Measurements from ENCODE around the gene ARHGAP10. TPM values are rescaled to one million over a fixed set of nuclear protein-coding genes. Genes with fewer than 3 reads are reported as not detected.

The ARHGAP10 gene
- total RNA-seq, 1 donor from 2014 or later = 26.9 TPM

DNA sequence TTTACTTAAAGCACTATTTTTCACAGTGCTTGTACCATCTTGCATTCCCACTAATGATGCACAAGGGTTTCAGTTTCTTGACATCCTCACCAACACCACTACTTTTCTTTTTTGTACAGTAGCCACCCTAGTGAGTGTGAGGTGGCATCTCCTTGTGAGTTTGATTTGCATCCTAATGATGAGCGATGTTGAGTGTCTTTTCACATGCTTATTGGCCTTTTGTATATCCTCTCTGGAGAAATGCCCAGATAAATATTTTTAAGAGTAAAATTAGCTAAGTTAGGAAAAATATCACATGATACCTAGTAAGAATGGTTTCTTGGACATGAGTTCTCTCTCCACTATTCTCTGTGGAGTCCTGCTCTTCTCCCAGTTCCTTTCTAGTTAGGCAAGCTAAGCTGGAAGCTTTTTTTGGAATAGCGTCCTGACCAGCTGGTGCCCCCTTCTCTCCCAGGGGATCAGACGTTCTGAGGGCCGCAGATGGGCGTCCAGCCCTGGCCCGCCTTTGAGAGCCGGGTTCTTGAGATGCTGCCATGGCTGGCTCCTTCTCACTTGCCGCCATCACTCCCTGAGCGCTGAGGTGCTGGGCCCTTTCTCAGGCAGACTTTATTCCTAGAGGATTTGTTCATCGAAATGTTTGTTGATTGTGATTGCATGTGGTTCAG is 132.1 kb downstream of the ARHGAP10 start:
- Histone ChIP-seq H3K9me3 (no peaks in the 10 kb centered on the region), H3K36me3 (peaks cover 14% of the 10 kb centered on the region), H3K4me3 (no peak overlapping the region), H3K27me3 (no peaks in the 10 kb centered on the region), H3K27ac (no peak overlapping the region), H3K4me1 (no peaks in the 10 kb centered on the region)
- DNase-seq (no peak), ATAC-seq (no peak)
- TF ChIP-seq, protein P1, sequence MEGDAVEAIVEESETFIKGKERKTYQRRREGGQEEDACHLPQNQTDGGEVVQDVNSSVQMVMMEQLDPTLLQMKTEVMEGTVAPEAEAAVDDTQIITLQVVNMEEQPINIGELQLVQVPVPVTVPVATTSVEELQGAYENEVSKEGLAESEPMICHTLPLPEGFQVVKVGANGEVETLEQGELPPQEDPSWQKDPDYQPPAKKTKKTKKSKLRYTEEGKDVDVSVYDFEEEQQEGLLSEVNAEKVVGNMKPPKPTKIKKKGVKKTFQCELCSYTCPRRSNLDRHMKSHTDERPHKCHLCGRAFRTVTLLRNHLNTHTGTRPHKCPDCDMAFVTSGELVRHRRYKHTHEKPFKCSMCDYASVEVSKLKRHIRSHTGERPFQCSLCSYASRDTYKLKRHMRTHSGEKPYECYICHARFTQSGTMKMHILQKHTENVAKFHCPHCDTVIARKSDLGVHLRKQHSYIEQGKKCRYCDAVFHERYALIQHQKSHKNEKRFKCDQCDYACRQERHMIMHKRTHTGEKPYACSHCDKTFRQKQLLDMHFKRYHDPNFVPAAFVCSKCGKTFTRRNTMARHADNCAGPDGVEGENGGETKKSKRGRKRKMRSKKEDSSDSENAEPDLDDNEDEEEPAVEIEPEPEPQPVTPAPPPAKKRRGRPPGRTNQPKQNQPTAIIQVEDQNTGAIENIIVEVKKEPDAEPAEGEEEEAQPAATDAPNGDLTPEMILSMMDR (IDR thresholded peaks at IDR 0.05) = no peak
- intact Hi-C loops (cut with DNase I) = no loop called here

- DNase-seq (no peak), ATAC-seq (no peak)
- intact Hi-C loops (cut with DNase I) = loop anchor here (5.0 kb wide), 1 partner anchor 157 kb away; no protein-coding TSS in a partner anchor
- TF ChIP-seq, protein P1 (IDR thresholded peaks at IDR 0.05) = no peak
- no peak overlapping the region for H3K4me3 ChIP-seq
- no peaks in the 10 kb centered on the region for H3K27me3 ChIP-seq
- H3K36me3 ChIP-seq = peaks cover 17% of the 10 kb centered on the region
- no peaks in the 10 kb centered on the region for H3K9me3 ChIP-seq
- no peak overlapping the region for H3K27ac ChIP-seq
- H3K4me1 ChIP-seq = no peaks in the 10 kb centered on the region
Measured at GRCh38 chr4:147864607-147865006, 132.7 kb downstream of the ARHGAP10 start.

GRCh38 chr4:147865926-147866325 is 134.0 kb downstream of the ARHGAP10 start:
- no peak for ATAC-seq
- Histone ChIP-seq H3K4me1 (no peaks in the 10 kb centered on the region), H3K9me3 (no peaks in the 10 kb centered on the region), H3K27me3 (no peaks in the 10 kb centered on the region), H3K36me3 (peaks cover 15% of the 10 kb centered on the region), H3K27ac (no peak overlapping the region), H3K4me3 (no peak overlapping the region)
- no peak for DNase-seq
- intact Hi-C loops (cut with DNase I) = loop anchor here (5.0 kb wide), 1 partner anchor 159 kb away; no protein-coding TSS in a partner anchor
- TF ChIP-seq, protein P1 (IDR thresholded peaks at IDR 0.05) = no peak

DNA sequence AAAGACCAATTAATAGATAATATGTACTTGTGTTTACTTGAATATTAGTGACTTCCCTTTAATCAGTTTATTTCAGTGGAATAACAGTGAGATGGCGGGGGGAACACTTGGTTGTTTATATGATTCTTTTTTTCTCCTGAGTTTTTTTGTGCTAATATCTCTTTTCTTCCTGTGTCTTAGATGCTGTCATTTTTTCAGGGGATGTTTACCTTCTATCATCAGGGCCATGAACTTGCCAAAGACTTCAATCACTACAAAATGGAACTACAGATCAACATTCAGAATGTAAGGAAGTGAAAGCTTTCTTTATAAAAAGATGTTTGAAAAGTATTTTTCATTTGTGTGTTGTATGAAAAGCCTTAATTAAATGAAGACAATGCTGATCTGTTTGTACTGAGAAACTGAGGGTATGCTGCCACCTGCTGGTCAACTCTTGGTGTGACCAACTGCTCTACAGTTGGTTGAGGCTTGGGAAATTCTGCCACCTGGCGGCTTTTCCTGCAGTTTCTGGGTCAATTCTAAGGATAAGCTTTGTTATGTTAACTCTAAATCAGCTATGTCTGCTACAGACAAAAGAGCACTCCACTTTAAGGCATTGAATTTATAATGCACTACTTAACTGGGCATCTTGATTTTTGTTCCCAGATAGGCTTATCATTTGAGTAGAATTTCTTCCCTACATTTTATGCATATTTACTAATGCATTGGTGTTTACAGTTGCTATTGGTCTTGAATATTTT is 134.8 kb downstream of the ARHGAP10 start:
- DNase-seq (peak; percentile 90), ATAC-seq (peak; percentile 97)
- H3K4me1 ChIP-seq = no peaks in the 10 kb centered on the region
- H3K27me3 ChIP-seq = no peaks in the 10 kb centered on the region
- H3K36me3 ChIP-seq = peaks cover 13% of the 10 kb centered on the region
- H3K4me3 ChIP-seq = no peak overlapping the region
- H3K27ac ChIP-seq = no peak overlapping the region
- H3K9me3 ChIP-seq = no peaks in the 10 kb centered on the region
- intact Hi-C loops (cut with DNase I) = loop anchor here (5.0 kb wide), 1 partner anchor 159 kb away; no protein-coding TSS in a partner anchor
- TF ChIP-seq, protein P1 (IDR thresholded peaks at IDR 0.05) = peak; percentile 99

DNA sequence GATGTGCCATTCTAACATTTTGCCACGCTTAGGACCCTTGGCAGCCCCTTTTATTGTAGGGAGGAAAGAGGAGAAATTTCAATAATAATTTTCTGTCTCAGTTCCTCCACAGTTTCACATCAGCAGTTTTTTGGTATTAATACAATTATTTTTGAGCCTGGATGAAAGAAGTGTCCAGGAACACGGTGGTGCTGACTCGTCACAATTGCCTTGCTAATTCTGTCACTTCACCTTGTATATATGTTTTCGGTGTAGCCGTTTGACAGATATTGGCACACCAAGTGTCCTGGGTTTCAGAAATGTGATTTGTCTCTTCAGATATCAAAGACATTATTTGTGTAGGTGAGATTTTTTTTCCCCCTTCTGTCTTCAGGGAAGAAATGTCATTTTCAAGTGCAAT is 142.2 kb downstream of the ARHGAP10 start:
- ATAC-seq = no peak

More for the DNA sequence above, 142.2 kb downstream of the ARHGAP10 start:
- H3K27me3 ChIP-seq = no peaks in the 10 kb centered on the region
- H3K27ac ChIP-seq = no peak overlapping the region
- no peak overlapping the region for H3K4me3 ChIP-seq
- H3K36me3 ChIP-seq = peaks cover 17% of the 10 kb centered on the region
- TF ChIP-seq, protein P1 (IDR thresholded peaks at IDR 0.05) = no peak
- no peaks in the 10 kb centered on the region for H3K9me3 ChIP-seq
- intact Hi-C loops (cut with DNase I) = no loop called here
- H3K4me1 ChIP-seq = no peaks in the 10 kb centered on the region
- no peak for DNase-seq
